H1 (cell line): Measurements from ENCODE around the gene SEMA4D. TPM values are rescaled to one million over a fixed set of nuclear protein-coding genes. Genes with fewer than 3 reads are reported as not detected.

Source experiments
- CTCF ChIA-PET: fragments of 300-600 bp; sonication (Branson Sonifier 250); formaldehyde crosslinking; loops from one replicate; lab custom pipeline; 2021; ENCODE audit not compliant: partially characterized antibody; lab: Charles Lee
- POLR2A ChIA-PET: fragments of 300-600 bp; sonication (Branson Sonifier 250); formaldehyde crosslinking; loops from one replicate; lab custom pipeline; 2021; ENCODE audit warnings: inconsistent platforms; ENCODE audit not compliant: partially characterized antibody; lab: Charles Lee
- DNase-seq, 2 experiments: peaks; one replicate each; pipeline versions ENCODE4 v3.0.0 to v3.0.0-alpha.2; 2010 to 2022; ENCODE audit warnings: low spot score in 2 of 2, low read depth in 1 of 2, mixed read lengths in 1 of 2
- FAIRE-seq: peaks from 2 replicates; lab custom pipeline; 2011; peaks lifted over from hg19 to GRCh38; lab: Jason Lieb, UNC
- H2AFZ ChIP-seq: 2 replicates; pipeline ENCODE4 v1.8.1; 2012; ENCODE audit warnings: low read length, inconsistent platforms
- H2AK5ac ChIP-seq: 2 replicates; pipeline ENCODE4 v1.6.1; 2013; ENCODE audit warnings: low read depth, low read length
- H2BK120ac ChIP-seq: replicated peaks from 2 replicates; pipeline ENCODE3; 2013; ENCODE audit warnings: low read depth, low read length, inconsistent platforms
- H2BK12ac ChIP-seq: 2 replicates; pipeline ENCODE4 v1.6.1; 2013; ENCODE audit warnings: low read depth, low read length
- H2BK15ac ChIP-seq: 2 replicates; pipeline ENCODE4 v1.6.1; 2013; ENCODE audit warnings: low read length
- H2BK20ac ChIP-seq: 2 replicates; pipeline ENCODE4 v1.6.1; 2013; ENCODE audit warnings: low read length
- H2BK5ac ChIP-seq: 2 replicates; pipeline ENCODE4 v1.6.1; 2013; ENCODE audit warnings: low read depth, low read length
- H3K14ac ChIP-seq: 2 replicates; pipeline ENCODE4 v1.6.1; 2013; ENCODE audit warnings: inconsistent platforms; ENCODE audit not compliant: insufficient read length
- H3K18ac ChIP-seq: 2 replicates; pipeline ENCODE4 v1.6.1; 2013; ENCODE audit warnings: low read length; ENCODE audit errors: extremely low read depth
- H3K23ac ChIP-seq: 2 replicates; pipeline ENCODE4 v1.6.1; 2013; ENCODE audit warnings: inconsistent platforms; ENCODE audit not compliant: insufficient read length
- H3K23me2 ChIP-seq: 2 replicates; pipeline ENCODE4 v1.6.1; 2013; ENCODE audit warnings: low read depth, low read length
- H3K27ac ChIP-seq: 2 replicates; pipeline ENCODE4 v1.6.1; 2011; ENCODE audit warnings: low read depth, low read length, inconsistent platforms
- H3K27me3 ChIP-seq, 4 experiments: replicated peaks in 1 of 4; 1 replicate in 1 of 4; 2 replicates in 3 of 4; pipeline versions ENCODE4 v1.6.1 to v1.8.1; 2011 to 2013; ENCODE audit warnings: low read length in 3 of 4, mild to moderate bottlenecking in 3 of 4, inconsistent platforms in 2 of 4, mixed read lengths in 2 of 4, moderate library complexity in 1 of 4; ENCODE audit not compliant: control insufficient read depth in 3 of 4, insufficient read depth in 3 of 4; ENCODE audit errors: extremely low read depth in 1 of 4
- H3K36me3 ChIP-seq, 4 experiments: 2 replicates each; pipeline versions ENCODE4 v1.6.1 to v1.8.1; 2011 to 2013; ENCODE audit warnings: mild to moderate bottlenecking in 4 of 4, low read length in 3 of 4, moderate library complexity in 2 of 4, control low read depth in 1 of 4, inconsistent platforms in 1 of 4; ENCODE audit not compliant: insufficient read depth in 4 of 4, control insufficient read depth in 2 of 4
- H3K4ac ChIP-seq: replicated peaks from 2 replicates; pipeline ENCODE3; 2013; ENCODE audit warnings: low read length, low read depth, mixed read lengths, inconsistent platforms; ENCODE audit not compliant: insufficient read length
- H3K4me1 ChIP-seq, 4 experiments: replicated peaks in 1 of 4; 1 replicate in 1 of 4; 2 replicates in 3 of 4; pipeline versions ENCODE4 v1.6.1 to v1.8.1; 2011 to 2013; ENCODE audit warnings: low read length in 3 of 4, inconsistent platforms in 2 of 4, mixed read lengths in 1 of 4; ENCODE audit not compliant: insufficient read depth in 4 of 4, control insufficient read depth in 3 of 4
- H3K4me2 ChIP-seq, 2 experiments: 2 replicates each; pipeline versions ENCODE4 v1.6.1 to v1.8.1; 2011 to 2013; ENCODE audit warnings: low read depth in 2 of 2, low read length in 2 of 2, control low read depth in 1 of 2, inconsistent platforms in 1 of 2, mild to moderate bottlenecking in 1 of 2; ENCODE audit not compliant: insufficient read depth in 1 of 2
- H3K4me3 ChIP-seq, 4 experiments: fragments of 200-600, 300-600 bp in 1 of 4; sonication (generic), shearing (Covaris generic), sonication (Bioruptor Twin) in 1 of 4; 2 replicates each; pipeline versions ENCODE4 v1.5.1 to v1.8.1; 2011 to 2016; ENCODE audit warnings: low read length in 4 of 4, low read depth in 3 of 4, control low read depth in 2 of 4, inconsistent platforms in 2 of 4, mild to moderate bottlenecking in 2 of 4, mixed read lengths in 1 of 4, moderate library complexity in 1 of 4; ENCODE audit not compliant: insufficient read depth in 2 of 4; ENCODE audit errors: extremely low read depth in 1 of 4
- H3K56ac ChIP-seq: replicated peaks from 2 replicates; pipeline ENCODE3; 2013; ENCODE audit warnings: low read depth, mild to moderate bottlenecking, mixed read lengths, low read length, inconsistent platforms; ENCODE audit not compliant: insufficient read length
- H3K79me1 ChIP-seq: 2 replicates; pipeline ENCODE4 v1.6.1; 2013; ENCODE audit warnings: low read depth, low read length, control low read depth
- H3K79me2 ChIP-seq, 2 experiments: 2 replicates each; pipeline versions ENCODE4 v1.6.1 to v1.8.1; 2012 to 2013; ENCODE audit warnings: low read length in 2 of 2, mild to moderate bottlenecking in 2 of 2, inconsistent platforms in 1 of 2; ENCODE audit not compliant: insufficient read depth in 2 of 2, control insufficient read depth in 1 of 2
- H3K9ac ChIP-seq, 4 experiments: replicated peaks in 1 of 4; 1 replicate in 1 of 4; 2 replicates in 3 of 4; pipeline versions ENCODE4 v1.6.1 to v1.8.1; 2011 to 2013; ENCODE audit warnings: low read depth in 3 of 4, low read length in 3 of 4, control low read depth in 2 of 4, mild to moderate bottlenecking in 2 of 4, moderate library complexity in 2 of 4, inconsistent platforms in 1 of 4; ENCODE audit errors: extremely low read depth in 1 of 4
- H3K9me3 ChIP-seq, 2 experiments: 2 replicates each; pipeline versions ENCODE4 v1.6.1 to v1.8.1; 2012 to 2013; ENCODE audit warnings: mild to moderate bottlenecking in 2 of 2, moderate library complexity in 2 of 2, control low read depth in 1 of 2, inconsistent platforms in 1 of 2, low read depth in 1 of 2, low read length in 1 of 2, mixed read lengths in 1 of 2; ENCODE audit not compliant: insufficient read depth in 2 of 2
- H4K20me1 ChIP-seq, 2 experiments: replicated peaks in 1 of 2; 2 replicates each; pipeline versions ENCODE3 to v1.8.1; 2011 to 2013; ENCODE audit warnings: inconsistent platforms in 2 of 2, low read length in 2 of 2, mild to moderate bottlenecking in 1 of 2; ENCODE audit not compliant: insufficient read depth in 2 of 2, control insufficient read depth in 1 of 2
- H4K5ac ChIP-seq: 2 replicates; pipeline ENCODE4 v1.6.1; 2013; ENCODE audit warnings: low read length, low read depth, mixed read lengths, inconsistent platforms; ENCODE audit not compliant: insufficient read length
- H4K8ac ChIP-seq: 2 replicates; pipeline ENCODE4 v1.8.0; 2013; ENCODE audit warnings: mild to moderate bottlenecking, moderate library complexity, low read length, inconsistent platforms; ENCODE audit not compliant: insufficient read depth; ENCODE audit errors: extremely low read depth
- H4K91ac ChIP-seq: replicated peaks from 2 replicates; pipeline ENCODE3; 2013; ENCODE audit warnings: low read length, mixed read lengths, inconsistent platforms; ENCODE audit not compliant: insufficient read length
- BCL11A ChIP-seq, 2 experiments: IDR thresholded peaks; one replicate each; pipeline ENCODE4 v1.6.1; 2011; ENCODE audit warnings: low read depth in 2 of 2, low read length in 2 of 2, mild to moderate bottlenecking in 2 of 2
- NANOG ChIP-seq: IDR thresholded peaks from 2 replicates; pipeline ENCODE4 v1.6.1; 2011; ENCODE audit warnings: low read length, low read depth, mild to moderate bottlenecking, inconsistent platforms; ENCODE audit not compliant: insufficient read depth, poor library complexity, severe bottlenecking
- WGBS, 2 experiments: shearing (Covaris generic) in 1 of 2; methylation state at CpG; one replicate each; pipeline versions ENCODE4 v1.1.6 to v1.1.7; 2013 to 2015; ENCODE audit warnings: low lambda C conversion rate in 2 of 2, mixed read lengths in 2 of 2, inconsistent platforms in 1 of 2, low coverage in 1 of 2, missing lambda C conversion rate in 1 of 2; ENCODE audit not compliant: insufficient replicate concordance in 2 of 2, insufficient coverage in 1 of 2, insufficient read length in 1 of 2; ENCODE audit errors: extremely low coverage in 1 of 2, missing lambda C conversion rate in 1 of 2; 5-methylcytosine and 5-hydroxymethylcytosine counted together
- polyA plus RNA-seq, 7 experiments: library from polyadenylated mRNA; depleted of rRNA in 3 of 7; stranded (reverse) in 5 of 7; unstranded in 2 of 7; fragments of >200 nt in 5 of 7; fragments of 200-250 nt in 2 of 7; gene quantifications; 1 replicate in 5 of 7; 2 replicates in 1 of 7; 4 replicates in 1 of 7; pipeline versions ENCODE4 v1.2.1 to v1.2.3, GENCODE V29; 2011 to 2013; ENCODE audit warnings: missing spikeins in 2 of 7, mixed read lengths in 2 of 7
- total RNA-seq: library from RNA; stranded (reverse); fragmentation: NEBNext Ultra II Directional; extraction: Animal tissue kit (Norgen Biotek cat#: 25700); gene quantifications from 2 replicates; pipeline ENCODE4 v1.2.1, GENCODE V29; 2021

The SEMA4D gene
- total and polyA plus RNA-seq, 2 of the 8 experiments (the other 6 are each of a cell fraction or from before 2014, with no cell fraction given), result 21.0 to 70.4 TPM

DNA sequence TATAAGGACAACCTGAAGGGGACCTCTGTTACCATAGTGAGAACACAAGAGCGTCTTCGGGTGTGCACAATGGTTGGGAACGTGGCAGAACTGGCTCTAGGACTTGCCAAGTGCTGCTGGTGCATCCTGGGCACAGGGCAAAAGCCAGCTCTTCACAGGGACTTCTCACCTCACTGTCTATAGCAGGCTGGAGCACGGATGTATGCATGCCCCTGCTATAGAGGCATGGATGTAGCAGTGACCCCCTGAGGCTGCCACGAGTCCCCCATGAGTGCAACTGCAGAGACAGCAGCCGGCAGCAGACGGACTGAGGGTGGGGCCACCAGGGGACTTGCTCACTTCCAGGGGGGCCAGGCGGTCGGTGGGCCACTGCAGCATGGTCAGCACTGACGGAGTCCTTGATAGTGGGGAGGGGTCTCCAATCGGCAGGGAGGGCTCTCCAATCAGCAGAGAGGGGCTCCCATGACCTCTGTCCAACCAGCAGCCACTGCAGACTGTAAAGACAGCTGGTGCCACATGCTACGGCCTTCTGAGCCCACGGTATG, 64.9 kb downstream of the SEMA4D start:
- Histone ChIP-seq H4K5ac (peak overlapping the region; percentile 28), H4K91ac (peak overlapping the region; percentile 98), H3K27ac (no peak overlapping the region), H4K8ac (no peak overlapping the region; the same call in 1 of the 2 replicates), H4K20me1 (no peaks in the 10 kb centered on the region), H3K56ac (no peak overlapping the region), H3K18ac (peak overlapping the region; percentile 99; the same call in 1 of the 2 replicates), H3K36me3 (no peaks in the 10 kb centered on the region), H3K4me2 (no peak overlapping the region), H3K23ac (no peak overlapping the region), H3K79me1 (peaks cover 22% of the 10 kb centered on the region), H3K4me3 (no peak overlapping the region), H2BK12ac (peak overlapping the region; percentile 98; the same call in 1 of the 2 replicates), H3K27me3 (no peaks in the 10 kb centered on the region), H2BK120ac (peak overlapping the region; percentile 91), H2BK15ac (peak overlapping the region; percentile 97), H2AK5ac (peak overlapping the region; percentile 94), H3K4me1 (peaks cover 26 to 52% (median 41%) of the 10 kb centered on the region in 4 experiments), H3K4ac (peak overlapping the region; percentile 30), H2BK20ac (peak overlapping the region; percentile 99), H2AFZ (no peak overlapping the region), H3K23me2 (no peaks in the 10 kb centered on the region), H2BK5ac (peak overlapping the region; percentile 94), H3K9me3 (no peaks in the 10 kb centered on the region), H3K79me2 (peaks cover 0 to 66% of the 10 kb centered on the region in 2 experiments; a peak in 2 of 4 replicates), H3K9ac (no peak overlapping the region), H3K14ac (no peak overlapping the region)
- CTCF ChIA-PET, result interaction anchor here (1.1 kb wide), 1 partner anchor 129 kb away, joined by 4 read pairs; no protein-coding TSS in a partner anchor
- no peak for DNase-seq
- no peak for FAIRE-seq
- POLR2A ChIA-PET, result interaction anchor here (0.9 kb wide), 1 partner anchor 116 kb away, joined by 3 read pairs; no protein-coding TSS in a partner anchor
- WGBS, 2 experiments, result 83% methylated on average over 13 of the region's 13 CpGs; no CpG with 5 or more reads in 1 of the 2 experiments
- TF ChIP-seq NANOG, result no peak
- no peak for TF ChIP-seq BCL11A (IDR thresholded peaks at IDR 0.05; ENCODE audit: low read depth in 2 of 2, low read length in 2 of 2)
